Umbilical cord (tissue), 2 donors: ENCODE measurements around the gene ARHGAP42. TPM values are rescaled to one million over a fixed set of nuclear protein-coding genes. Genes with fewer than 3 reads are reported as not detected.

Experiments
- DNase-seq: peaks from one replicate; pipeline ENCODE4 v3.0.0-alpha.2; 2015; ENCODE audit warnings: low spot score
- total RNA-seq: library from RNA; depleted of rRNA; stranded (reverse); fragments of >200 nt; gene quantifications from one replicate; pipeline ENCODE4 v1.2.3, GENCODE V29; 2014; ENCODE audit warnings: low replicate concordance; ENCODE audit not compliant: insufficient read depth

Gene ARHGAP42
- total RNA-seq, 1 donor from 2014 or later, result 18.5 TPM

- DNase-seq, result peak; percentile 38
Observed at GRCh38 chr11:100681064-100681502, 6.0 kb upstream of the ARHGAP42 start.

- DNase-seq, result peak; percentile 57
Observed at GRCh38 chr11:100682247-100682969, 4.7 kb upstream of the ARHGAP42 start.

- no peak for DNase-seq
Observed at GRCh38 chr11:100683126-100683525, 4.0 kb upstream of the ARHGAP42 start.

- peak; percentile 37 for DNase-seq
Observed at GRCh38 chr11:100684101-100685065, 2.7 kb upstream of the ARHGAP42 start.

GRCh38 chr11:100686476-100687053 is 523 bp upstream of the ARHGAP42 start:
- DNase-seq, result no peak

- peak; percentile 85 for DNase-seq
Observed at GRCh38 chr11:100687630-100688395, 725 bp downstream of the ARHGAP42 start.

- no peak for DNase-seq
Observed at GRCh38 chr11:100689141-100689540, 2.1 kb downstream of the ARHGAP42 start.

GRCh38 chr11:100691896-100692653 is 5.0 kb downstream of the ARHGAP42 start:
- no peak for DNase-seq

GRCh38 chr11:100695911-100696310 is 8.8 kb downstream of the ARHGAP42 start:
- DNase-seq, result no peak

- DNase-seq, result no peak
Observed at GRCh38 chr11:100703139-100703538, 16.1 kb downstream of the ARHGAP42 start.

- DNase-seq, result no peak
Observed at GRCh38 chr11:100703801-100704575, 16.9 kb downstream of the ARHGAP42 start.

- DNase-seq, result no peak
Observed at GRCh38 chr11:100705447-100705846, 18.4 kb downstream of the ARHGAP42 start.

GRCh38 chr11:100706179-100706578 is 19.1 kb downstream of the ARHGAP42 start:
- DNase-seq, result no peak

- DNase-seq, result peak; percentile 68
Observed at GRCh38 chr11:100709233-100709957, 22.3 kb downstream of the ARHGAP42 start.

GRCh38 chr11:100711984-100712383 is 24.9 kb downstream of the ARHGAP42 start:
- no peak for DNase-seq

GRCh38 chr11:100712583-100712982 is 25.5 kb downstream of the ARHGAP42 start:
- DNase-seq, result no peak

- DNase-seq, result peak; percentile 80
Observed at GRCh38 chr11:100715165-100715761, 28.2 kb downstream of the ARHGAP42 start.

- DNase-seq, result peak; percentile 92
Observed at GRCh38 chr11:100716838-100717237, 29.8 kb downstream of the ARHGAP42 start.

GRCh38 chr11:100719362-100719761 is 32.3 kb downstream of the ARHGAP42 start:
- peak; percentile 28 for DNase-seq
